A549 (cell line): ENCODE results near the gene TBC1D21.

Source experiments
- CEBPB ChIP-seq, 2 experiments: fragments of >200 bp in 1 of 2; sonication (Bioruptor Twin) in 1 of 2; formaldehyde crosslinking in 1 of 2; IDR thresholded peaks; 2 replicates each; pipeline ENCODE4 v1.6.1; 2012 to 2016
- FOSB ChIP-seq: fragments of 250-450 bp; sonication (Bioruptor Pico); IDR thresholded peaks from 2 replicates; pipeline ENCODE4 v1.5.0; 2020; ENCODE audit warnings: mild to moderate bottlenecking, moderate library complexity
- FOXS1 ChIP-seq: fragments of 250-450 bp; sonication (Bioruptor Pico); IDR thresholded peaks from 2 replicates; pipeline ENCODE4 v1.5.0; 2020; ENCODE audit warnings: mild to moderate bottlenecking, moderate library complexity
- TF ChIP-seq, protein P1 (sequence below): fragments of >200 bp; sonication (Bioruptor Twin); formaldehyde crosslinking; IDR thresholded peaks from 3 replicates; pipeline ENCODE4 v1.5.1; 2016
- TF ChIP-seq, protein P2 (sequence below): fragments of 450-650 bp; IDR thresholded peaks from 2 replicates; pipeline ENCODE4 v1.6.1; 2014; ENCODE audit warnings: antibody characterized with exemption

DNA sequence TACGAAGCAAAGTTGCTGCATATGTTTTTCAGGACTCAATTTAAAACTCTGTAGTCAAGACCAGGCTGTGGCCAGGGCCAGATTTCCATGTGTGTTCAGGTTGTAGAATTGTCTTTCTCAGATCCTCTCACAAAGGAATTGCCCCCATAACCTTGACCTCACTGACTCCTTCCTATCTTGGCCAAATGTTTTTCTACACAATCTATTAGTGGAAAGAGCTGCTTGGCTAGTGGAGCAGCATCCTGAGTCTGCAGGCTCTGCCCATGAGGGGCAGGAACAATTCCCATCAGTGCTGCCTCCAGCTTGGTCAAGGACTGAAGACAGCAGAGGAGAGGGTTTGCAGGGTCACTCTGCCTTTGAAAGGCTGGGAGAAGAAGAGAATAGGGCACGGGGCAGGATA is 6.9 kb upstream of the TBC1D21 start:
- TF ChIP-seq, protein P1, sequence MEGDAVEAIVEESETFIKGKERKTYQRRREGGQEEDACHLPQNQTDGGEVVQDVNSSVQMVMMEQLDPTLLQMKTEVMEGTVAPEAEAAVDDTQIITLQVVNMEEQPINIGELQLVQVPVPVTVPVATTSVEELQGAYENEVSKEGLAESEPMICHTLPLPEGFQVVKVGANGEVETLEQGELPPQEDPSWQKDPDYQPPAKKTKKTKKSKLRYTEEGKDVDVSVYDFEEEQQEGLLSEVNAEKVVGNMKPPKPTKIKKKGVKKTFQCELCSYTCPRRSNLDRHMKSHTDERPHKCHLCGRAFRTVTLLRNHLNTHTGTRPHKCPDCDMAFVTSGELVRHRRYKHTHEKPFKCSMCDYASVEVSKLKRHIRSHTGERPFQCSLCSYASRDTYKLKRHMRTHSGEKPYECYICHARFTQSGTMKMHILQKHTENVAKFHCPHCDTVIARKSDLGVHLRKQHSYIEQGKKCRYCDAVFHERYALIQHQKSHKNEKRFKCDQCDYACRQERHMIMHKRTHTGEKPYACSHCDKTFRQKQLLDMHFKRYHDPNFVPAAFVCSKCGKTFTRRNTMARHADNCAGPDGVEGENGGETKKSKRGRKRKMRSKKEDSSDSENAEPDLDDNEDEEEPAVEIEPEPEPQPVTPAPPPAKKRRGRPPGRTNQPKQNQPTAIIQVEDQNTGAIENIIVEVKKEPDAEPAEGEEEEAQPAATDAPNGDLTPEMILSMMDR: no peak
- TF ChIP-seq FOXS1 (CRISPR knock-in tag) (no peak), CEBPB (IDR thresholded peaks at IDR 0.05) (no peak), FOSB (no peak)
- TF ChIP-seq, protein P2, sequence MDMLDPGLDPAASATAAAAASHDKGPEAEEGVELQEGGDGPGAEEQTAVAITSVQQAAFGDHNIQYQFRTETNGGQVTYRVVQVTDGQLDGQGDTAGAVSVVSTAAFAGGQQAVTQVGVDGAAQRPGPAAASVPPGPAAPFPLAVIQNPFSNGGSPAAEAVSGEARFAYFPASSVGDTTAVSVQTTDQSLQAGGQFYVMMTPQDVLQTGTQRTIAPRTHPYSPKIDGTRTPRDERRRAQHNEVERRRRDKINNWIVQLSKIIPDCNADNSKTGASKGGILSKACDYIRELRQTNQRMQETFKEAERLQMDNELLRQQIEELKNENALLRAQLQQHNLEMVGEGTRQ: no peak
